ENCODE data around the gene SERPINA10.
"Not testable (repeated sequence)": the region's sequence is repeated elsewhere in the genome, so short reads cannot be mapped to it uniquely, and the experiment has no call there.

The SERPINA10 gene

DNA sequence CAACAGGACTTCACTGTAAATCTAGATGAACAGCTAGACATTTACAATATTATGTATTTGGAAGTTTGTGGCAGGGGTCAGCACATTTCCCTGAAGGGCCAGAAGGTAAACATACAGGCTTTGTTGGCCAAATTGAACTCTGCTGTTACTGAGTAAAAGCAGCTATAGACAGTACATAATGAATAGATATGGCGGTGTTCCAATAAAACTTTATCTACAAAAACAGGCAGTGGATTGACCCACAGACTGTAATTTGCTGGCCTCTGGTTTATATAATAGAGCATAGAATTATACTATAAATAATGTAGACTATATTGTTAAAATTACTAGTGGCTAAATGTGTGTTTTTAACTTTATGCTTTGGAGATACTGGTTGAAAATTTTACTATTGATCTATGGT is 25.7 kb downstream of the SERPINA10 start:
- Histone ChIP-seq H4K20me1 (ENCODE audit: control insufficient read depth, insufficient read depth, low read depth, low read length) (no peaks in the 10 kb centered on the region), H3K9me2 (replicated peaks; ENCODE audit: control insufficient read depth, low read length) (no peaks in the 10 kb centered on the region), H3K4me3 (ENCODE audit: low read length) (no peak overlapping the region), H3K4me1 (ENCODE audit: control insufficient read depth, low read length) (no peaks in the 10 kb centered on the region), H3K9me3 (ENCODE audit: control insufficient read depth, insufficient read depth, low read length) (no peaks in the 10 kb centered on the region), H3K36me3 (ENCODE audit: control insufficient read depth, low read length) (no peaks in the 10 kb centered on the region), H3K4me2 (ENCODE audit: low read length) (no peak overlapping the region), H3K27ac (ENCODE audit: low read depth, low read length) (no peak overlapping the region), H3K79me2 (ENCODE audit: control insufficient read depth, low read length) (no peaks in the 10 kb centered on the region), H3K27me3 (ENCODE audit: control insufficient read depth, low read length) (0 out of 2 replicates have a peak, but pooled peaks cover 3% of the 10 kb centered on the region), H3F3A (ENCODE audit: control insufficient read depth, insufficient read depth) (no peaks in the 10 kb centered on the region)
- TF ChIP-seq EZH2phosphoT487 (IDR thresholded peaks at IDR 0.05; ENCODE audit: borderline replicate concordance, low read length), result no peak
- TF ChIP-seq, protein P1, sequence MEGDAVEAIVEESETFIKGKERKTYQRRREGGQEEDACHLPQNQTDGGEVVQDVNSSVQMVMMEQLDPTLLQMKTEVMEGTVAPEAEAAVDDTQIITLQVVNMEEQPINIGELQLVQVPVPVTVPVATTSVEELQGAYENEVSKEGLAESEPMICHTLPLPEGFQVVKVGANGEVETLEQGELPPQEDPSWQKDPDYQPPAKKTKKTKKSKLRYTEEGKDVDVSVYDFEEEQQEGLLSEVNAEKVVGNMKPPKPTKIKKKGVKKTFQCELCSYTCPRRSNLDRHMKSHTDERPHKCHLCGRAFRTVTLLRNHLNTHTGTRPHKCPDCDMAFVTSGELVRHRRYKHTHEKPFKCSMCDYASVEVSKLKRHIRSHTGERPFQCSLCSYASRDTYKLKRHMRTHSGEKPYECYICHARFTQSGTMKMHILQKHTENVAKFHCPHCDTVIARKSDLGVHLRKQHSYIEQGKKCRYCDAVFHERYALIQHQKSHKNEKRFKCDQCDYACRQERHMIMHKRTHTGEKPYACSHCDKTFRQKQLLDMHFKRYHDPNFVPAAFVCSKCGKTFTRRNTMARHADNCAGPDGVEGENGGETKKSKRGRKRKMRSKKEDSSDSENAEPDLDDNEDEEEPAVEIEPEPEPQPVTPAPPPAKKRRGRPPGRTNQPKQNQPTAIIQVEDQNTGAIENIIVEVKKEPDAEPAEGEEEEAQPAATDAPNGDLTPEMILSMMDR (IDR thresholded peaks at IDR 0.05; ENCODE audit: low read depth, low read length, poor library complexity, severe bottlenecking), result no peak

GRCh38 chr14:94264195-94264594 is 28.9 kb downstream of the SERPINA10 start:
- H3K36me3 ChIP-seq (ENCODE audit: control insufficient read depth, low read length); H3K4me1 ChIP-seq (ENCODE audit: control insufficient read depth, low read length); H3K9me2 ChIP-seq (replicated peaks; ENCODE audit: control insufficient read depth, low read length); H3K27me3 ChIP-seq (ENCODE audit: control insufficient read depth, low read length); H3K27ac ChIP-seq (ENCODE audit: low read depth, low read length); H3K4me3 ChIP-seq (ENCODE audit: low read length); H4K20me1 ChIP-seq (ENCODE audit: control insufficient read depth, insufficient read depth, low read depth, low read length); H3K9me3 ChIP-seq (ENCODE audit: control insufficient read depth, insufficient read depth, low read length); H3K79me2 ChIP-seq (ENCODE audit: control insufficient read depth, low read length); H3K4me2 ChIP-seq (ENCODE audit: low read length); H3F3A ChIP-seq (ENCODE audit: control insufficient read depth, insufficient read depth): not testable (repeated sequence)

DNA sequence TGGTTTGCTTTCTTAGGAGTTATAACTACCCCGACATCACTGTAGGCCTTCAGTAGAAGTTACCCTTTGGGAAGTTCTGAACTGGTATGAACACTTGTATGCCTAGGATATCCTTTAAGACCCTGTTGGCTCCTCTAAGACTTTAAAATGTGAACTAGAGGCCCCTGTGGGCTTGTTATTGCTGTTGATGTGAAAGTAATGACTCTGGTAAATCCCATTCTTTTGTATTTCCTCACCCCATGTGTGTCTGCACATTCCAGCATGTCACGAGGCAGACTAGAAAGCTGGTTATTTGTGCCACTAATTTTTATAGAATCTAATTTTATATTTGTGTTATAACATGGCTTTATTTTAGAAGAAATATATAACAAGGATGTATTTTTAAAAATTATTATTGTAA is 48.9 kb downstream of the SERPINA10 start:
- H3K4me2 ChIP-seq (ENCODE audit: low read length), result no peak overlapping the region
- no peaks in the 10 kb centered on the region for H3K9me2 ChIP-seq (replicated peaks; ENCODE audit: control insufficient read depth, low read length)
- H3K36me3 ChIP-seq (ENCODE audit: control insufficient read depth, low read length), result no peaks in the 10 kb centered on the region
- no peak overlapping the region for H3K27ac ChIP-seq (ENCODE audit: low read depth, low read length)
- no peak overlapping the region for H3K4me3 ChIP-seq (ENCODE audit: low read length)
- no peaks in the 10 kb centered on the region for H4K20me1 ChIP-seq (ENCODE audit: control insufficient read depth, insufficient read depth, low read depth, low read length)
- H3K27me3 ChIP-seq (ENCODE audit: control insufficient read depth, low read length), result peaks cover 7% of the 10 kb centered on the region; the same call in 1 of the 2 replicates
- H3K4me1 ChIP-seq (ENCODE audit: control insufficient read depth, low read length), result no peaks in the 10 kb centered on the region
- no peaks in the 10 kb centered on the region for H3F3A ChIP-seq (ENCODE audit: control insufficient read depth, insufficient read depth)
- no peaks in the 10 kb centered on the region for H3K9me3 ChIP-seq (ENCODE audit: control insufficient read depth, insufficient read depth, low read length)
- TF ChIP-seq, protein P1 (IDR thresholded peaks at IDR 0.05; ENCODE audit: low read depth, low read length, poor library complexity, severe bottlenecking), result no peak
- TF ChIP-seq EZH2phosphoT487 (IDR thresholded peaks at IDR 0.05; ENCODE audit: borderline replicate concordance, low read length), result no peak
- no peaks in the 10 kb centered on the region for H3K79me2 ChIP-seq (ENCODE audit: control insufficient read depth, low read length)

- Histone ChIP-seq H3K4me2 (ENCODE audit: low read length) (no peak overlapping the region), H3F3A (ENCODE audit: control insufficient read depth, insufficient read depth) (no peaks in the 10 kb centered on the region), H3K4me3 (ENCODE audit: low read length) (no peak overlapping the region), H3K27me3 (ENCODE audit: control insufficient read depth, low read length) (no peaks in the 10 kb centered on the region; the same call in 1 of the 2 replicates), H3K27ac (ENCODE audit: low read depth, low read length) (no peak overlapping the region), H3K4me1 (ENCODE audit: control insufficient read depth, low read length) (no peaks in the 10 kb centered on the region), H3K79me2 (ENCODE audit: control insufficient read depth, low read length) (no peaks in the 10 kb centered on the region), H3K9me3 (ENCODE audit: control insufficient read depth, insufficient read depth, low read length) (no peaks in the 10 kb centered on the region), H3K36me3 (ENCODE audit: control insufficient read depth, low read length) (no peaks in the 10 kb centered on the region), H4K20me1 (ENCODE audit: control insufficient read depth, insufficient read depth, low read depth, low read length) (no peaks in the 10 kb centered on the region), H3K9me2 (replicated peaks; ENCODE audit: control insufficient read depth, low read length) (no peaks in the 10 kb centered on the region)
- TF ChIP-seq EZH2phosphoT487 (IDR thresholded peaks at IDR 0.05; ENCODE audit: borderline replicate concordance, low read length), result no peak
- TF ChIP-seq, protein P1 (IDR thresholded peaks at IDR 0.05; ENCODE audit: low read depth, low read length, poor library complexity, severe bottlenecking), result no peak
Measured at GRCh38 chr14:94239406-94239805, 53.7 kb downstream of the SERPINA10 start.

Data from DOHH2 (cell line).